ENCODE data around the gene SCN7A.
"Not testable (repeated sequence)": the region's sequence is repeated elsewhere in the genome, so short reads cannot be mapped to it uniquely, and the experiment has no call there.

Gene SCN7A

DNA sequence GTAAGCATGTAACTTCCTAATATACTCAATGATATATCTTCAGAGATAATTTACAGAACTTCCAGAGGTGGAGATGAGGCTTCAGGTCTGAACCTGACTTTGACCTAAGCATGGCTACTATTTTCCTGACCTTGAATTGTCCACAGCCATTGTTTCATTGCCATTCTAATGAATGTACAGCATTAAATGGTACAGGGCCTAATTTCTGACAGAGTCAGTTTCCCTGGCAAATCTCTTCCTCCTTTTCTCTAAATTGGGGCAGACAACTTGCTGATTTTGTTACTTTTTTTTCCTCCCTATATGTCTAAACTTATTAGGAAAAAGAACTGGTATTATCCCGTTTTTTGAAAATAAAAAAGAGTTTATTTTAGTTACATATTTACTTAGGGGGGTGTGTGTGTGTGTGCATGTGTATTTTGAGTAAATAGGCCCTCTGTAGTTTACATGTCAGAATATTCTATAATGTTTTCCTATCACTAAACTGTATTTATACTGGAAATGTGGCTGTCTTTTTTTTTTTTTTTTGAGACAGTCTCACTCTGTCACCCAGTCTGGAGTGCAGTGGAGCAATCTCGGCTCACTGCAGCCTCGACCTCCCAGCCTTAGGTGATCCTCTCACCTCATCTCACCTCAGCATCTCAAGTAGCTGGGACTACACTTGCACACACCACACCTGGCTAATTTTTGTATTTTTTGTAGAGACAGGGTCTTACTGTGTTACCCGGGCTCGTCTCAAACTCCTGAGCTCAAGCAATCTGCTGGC lies 75.0 kb downstream of the SCN7A start:
- TF ChIP-seq CTCF (conservative IDR thresholded peaks at IDR 0.05; ENCODE audit: low read depth, low read length): no peak

GRCh38 chr2:166417669-166418068 lies 76.4 kb downstream of the SCN7A start:
- peak; percentile 28 for TF ChIP-seq CTCF (conservative IDR thresholded peaks at IDR 0.05; ENCODE audit: low read depth, low read length)
- no peak overlapping the region for H3K4me3 ChIP-seq (ENCODE audit: low read length)
- peak; percentile 1 for DNase-seq (ENCODE audit: low read depth)

More for the DNA sequence above, 75.0 kb downstream of the SCN7A start:
- no peak for DNase-seq (ENCODE audit: low read depth)
- no peak overlapping the region for H3K4me3 ChIP-seq (ENCODE audit: low read length)

GRCh38 chr2:166413255-166413654 lies 80.8 kb downstream of the SCN7A start:
- no peak for TF ChIP-seq CTCF (conservative IDR thresholded peaks at IDR 0.05; ENCODE audit: low read depth, low read length)
- DNase-seq (ENCODE audit: low read depth): no peak
- no peak overlapping the region for H3K4me3 ChIP-seq (ENCODE audit: low read length)

DNA sequence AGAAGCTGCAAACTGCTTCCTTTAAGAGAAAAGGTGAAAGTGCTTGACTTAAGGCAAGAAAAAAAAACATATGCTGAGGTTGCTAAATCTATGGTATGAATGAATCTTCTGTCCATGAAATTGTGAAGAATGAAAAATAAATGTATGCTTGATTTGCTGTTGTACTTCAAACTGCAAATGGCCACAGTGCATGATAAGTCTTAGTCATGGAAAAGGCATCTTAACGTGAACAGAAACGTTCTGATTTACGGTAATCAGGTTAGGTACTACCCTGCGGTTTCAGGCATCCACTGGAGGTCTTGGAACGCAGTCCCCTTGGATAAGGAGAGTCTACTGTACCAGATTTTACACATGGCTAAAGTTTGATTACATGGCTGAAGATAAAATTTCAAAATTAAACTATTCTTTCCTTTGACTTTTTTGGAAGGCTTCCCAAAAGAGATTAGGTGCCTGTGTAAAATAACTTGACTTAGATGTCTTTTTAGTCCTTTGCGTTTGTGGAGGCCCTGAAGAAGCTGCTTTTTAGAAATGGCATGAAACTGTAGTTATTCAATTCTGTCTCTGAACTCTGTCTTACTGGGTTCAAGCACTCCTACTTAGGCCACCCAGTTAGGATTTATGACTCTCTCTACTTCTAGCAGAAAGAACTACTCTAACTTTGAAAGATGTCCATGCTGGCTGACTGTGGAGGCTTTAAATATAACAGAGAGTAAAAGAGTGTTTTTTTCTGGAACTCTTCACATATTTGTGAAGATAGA lies 82.4 kb downstream of the SCN7A start:
- TF ChIP-seq CTCF (conservative IDR thresholded peaks at IDR 0.05; ENCODE audit: low read depth, low read length): no peak
- H3K4me3 ChIP-seq (ENCODE audit: low read length): no peak overlapping the region
- peak; percentile 62 for DNase-seq (ENCODE audit: low read depth)

DNA sequence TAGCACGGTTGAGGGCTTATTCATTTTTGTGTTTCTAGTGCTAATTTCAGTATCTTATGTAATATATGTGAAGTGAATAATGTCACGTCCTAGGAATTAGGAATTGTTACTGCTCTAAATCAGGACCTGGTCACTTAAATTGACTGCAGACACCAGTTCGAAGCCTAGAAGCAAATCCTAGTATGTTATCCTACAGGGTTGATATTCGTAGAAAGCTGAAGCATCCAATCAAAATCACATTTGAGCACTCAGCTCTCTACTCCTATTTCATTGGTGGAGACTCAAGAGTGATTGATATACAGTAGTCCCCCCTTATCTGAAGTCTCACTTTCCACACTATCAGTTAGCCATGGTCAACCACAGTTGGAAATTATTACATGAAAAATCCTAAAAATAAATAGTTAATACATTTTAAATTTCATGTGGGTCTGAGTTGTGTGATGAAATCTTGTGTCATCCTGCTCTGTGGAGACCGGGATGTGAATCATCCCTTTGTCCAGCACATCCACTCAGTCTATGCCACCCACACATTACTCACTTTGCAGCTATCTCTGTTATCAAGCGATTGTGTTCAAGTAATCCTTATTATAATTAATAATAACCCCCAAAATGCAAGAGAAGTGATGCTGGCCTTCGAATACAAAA lies 83.1 kb downstream of the SCN7A start:
- TF ChIP-seq CTCF (conservative IDR thresholded peaks at IDR 0.05; ENCODE audit: low read depth, low read length): no peak
- H3K4me3 ChIP-seq (ENCODE audit: low read length): no peak overlapping the region
- peak; percentile 17 for DNase-seq (ENCODE audit: low read depth)

DNA sequence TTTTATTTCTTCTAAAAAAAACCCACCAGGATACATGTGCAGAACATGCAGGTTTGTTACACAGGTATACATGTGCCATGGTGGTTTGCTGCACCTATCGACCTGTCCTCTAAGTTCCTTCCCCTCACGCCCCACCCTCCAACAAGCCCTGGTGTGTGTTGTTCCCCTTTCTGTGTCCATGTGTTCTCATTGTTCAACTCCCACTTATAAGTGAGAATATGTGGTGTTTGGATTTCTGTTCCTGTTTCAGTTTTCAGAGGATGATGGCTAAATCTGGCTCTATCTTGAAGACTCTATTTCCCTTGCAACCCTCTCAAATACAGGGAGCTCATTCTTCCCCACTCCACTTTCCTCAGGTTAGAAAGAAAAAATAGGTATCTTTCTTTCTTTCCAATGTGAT lies 86.3 kb downstream of the SCN7A start:
- not testable (repeated sequence) for DNase-seq (ENCODE audit: low read depth); H3K4me3 ChIP-seq (ENCODE audit: low read length)

GRCh38 chr2:166406374-166406773 lies 87.7 kb downstream of the SCN7A start:
- TF ChIP-seq CTCF (conservative IDR thresholded peaks at IDR 0.05; ENCODE audit: low read depth, low read length): no peak
- no peak for DNase-seq (ENCODE audit: low read depth)
- no peak overlapping the region for H3K4me3 ChIP-seq (ENCODE audit: low read length)

Measured in retinal pigment epithelial cell (primary cell).